Putamen (tissue), 1 donor: ENCODE results near the gene FOXA3.
A peak's percentile ranks its signal among the peaks of the same experiment; 100 is the strongest.
"Not testable (repeated sequence)": the region's sequence is repeated elsewhere in the genome, so short reads cannot be mapped to it uniquely, and the experiment has no call there.

Experiments
- DNase-seq: peaks from one replicate; pipeline ENCODE4 v3.0.0-alpha.2; 2016; ENCODE audit warnings: low spot score

Gene FOXA3

DNA sequence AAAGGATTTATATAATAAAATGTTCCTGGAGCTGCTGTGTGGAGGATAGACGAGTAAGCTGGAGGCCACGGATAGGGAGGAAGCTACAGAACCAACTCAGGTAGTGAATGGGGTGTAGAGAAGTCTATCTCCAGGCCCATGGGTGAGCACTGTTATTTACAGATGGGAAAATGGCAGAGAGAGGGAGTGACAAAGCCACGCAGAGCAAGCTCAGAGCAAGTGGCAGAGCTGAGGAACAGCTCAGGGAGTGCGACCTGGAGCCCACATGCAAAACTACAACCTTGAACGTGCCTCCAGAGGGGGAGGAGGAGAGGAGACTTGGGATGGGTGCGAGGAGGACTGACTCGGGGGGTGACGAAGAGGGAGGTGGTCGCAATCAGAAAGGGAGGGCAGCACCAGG is 35.6 kb upstream of the FOXA3 start:
- no peak for DNase-seq

DNA sequence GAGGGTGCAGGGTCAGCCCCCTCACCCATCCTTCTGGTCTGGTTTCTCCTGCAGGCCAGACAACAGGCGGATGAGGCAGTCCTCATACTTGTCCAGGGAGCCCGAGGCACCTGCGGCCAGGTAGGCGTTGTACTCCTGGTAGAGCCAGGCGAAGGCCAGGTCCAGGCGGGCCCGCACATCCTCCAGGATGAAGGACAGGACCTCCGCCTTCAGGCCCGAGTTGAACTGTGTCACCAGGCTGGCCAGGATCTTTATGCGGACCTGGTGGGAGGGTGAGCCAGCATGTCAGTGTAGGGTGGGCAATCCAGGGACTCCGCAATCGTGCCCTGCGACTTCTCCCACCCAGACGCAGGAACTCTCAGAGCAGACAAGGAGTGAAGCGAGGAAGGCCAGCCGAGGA is 35.2 kb upstream of the FOXA3 start:
- no peak for DNase-seq

DNA sequence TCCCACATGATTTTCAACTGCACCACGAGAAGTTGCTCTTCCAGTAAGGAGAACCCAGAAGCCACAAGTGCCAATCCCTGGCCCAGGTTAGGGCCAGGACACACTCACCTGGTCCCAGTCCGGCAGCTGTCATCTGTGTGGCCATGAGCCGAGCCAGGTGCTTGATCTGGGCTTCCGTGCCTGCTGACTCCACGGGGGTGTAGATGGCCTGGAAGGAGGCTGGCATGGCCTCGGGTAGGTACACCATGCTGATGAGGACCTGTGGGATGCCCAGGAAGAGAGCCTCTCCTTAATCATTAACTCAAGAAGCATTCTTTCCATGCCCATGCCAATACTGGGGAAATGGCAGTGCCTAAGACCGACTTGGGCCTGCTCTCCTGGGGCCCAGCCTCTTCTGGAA is 29.2 kb upstream of the FOXA3 start:
- no peak for DNase-seq

DNA sequence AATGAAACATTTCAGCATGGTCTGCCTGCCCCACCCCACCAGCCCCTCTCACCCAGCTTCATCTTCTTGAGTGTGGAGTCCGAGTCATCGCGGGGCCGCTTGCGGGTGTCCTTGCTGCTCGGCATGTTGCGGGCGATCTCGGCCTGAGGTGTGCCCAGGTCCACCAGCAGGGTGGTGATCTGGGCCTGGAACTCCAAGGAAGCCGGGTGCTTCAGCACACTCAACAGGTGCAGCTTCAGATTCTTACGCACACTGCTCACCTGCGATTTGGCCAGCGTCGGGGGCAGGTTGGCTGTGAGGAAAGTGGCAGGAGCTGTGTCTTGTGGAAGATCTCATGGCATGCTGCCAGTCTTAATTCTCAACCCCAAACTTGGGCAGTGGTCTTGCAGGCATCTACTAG is 21.9 kb upstream of the FOXA3 start:
- no peak for DNase-seq

DNA sequence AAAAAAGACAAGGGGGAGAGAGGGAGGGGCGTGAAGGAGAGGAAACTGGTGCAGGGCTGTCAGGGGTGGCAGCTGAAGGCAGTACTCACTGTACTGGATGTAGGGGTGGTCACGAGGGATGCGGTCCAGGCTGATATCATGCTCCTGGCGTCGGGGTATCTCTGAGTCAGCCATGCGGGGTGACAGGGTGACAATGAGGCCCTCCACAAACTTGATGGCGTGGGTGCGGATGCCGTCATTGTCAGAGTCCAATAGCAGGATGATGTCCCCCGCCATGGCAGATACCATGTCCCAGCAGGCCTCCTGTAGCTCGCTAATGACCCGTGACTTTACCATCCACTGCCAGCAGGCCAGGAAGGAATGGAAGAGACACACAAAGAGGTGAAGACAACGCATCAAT is 16.5 kb upstream of the FOXA3 start:
- no peak for DNase-seq

DNA sequence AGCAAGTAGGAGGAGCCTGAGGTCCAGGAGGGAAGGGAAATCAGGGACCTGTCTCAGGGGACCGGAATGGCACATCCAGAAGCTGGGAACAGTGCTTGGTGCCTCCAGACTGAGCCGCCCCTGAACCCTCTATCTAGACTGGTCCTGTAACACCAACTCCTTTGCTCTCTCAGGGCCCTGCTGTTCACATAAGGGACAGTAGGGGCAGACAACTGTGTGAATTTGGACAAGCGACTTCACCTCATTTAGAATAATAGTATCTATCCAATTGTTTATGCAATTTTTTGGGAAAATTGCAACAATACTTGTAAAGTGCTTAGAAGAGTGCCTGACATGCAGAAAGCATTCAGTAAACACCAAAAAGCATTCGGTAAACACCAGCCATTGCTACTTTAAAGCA is 15.2 kb upstream of the FOXA3 start:
- DNase-seq: no peak

DNA sequence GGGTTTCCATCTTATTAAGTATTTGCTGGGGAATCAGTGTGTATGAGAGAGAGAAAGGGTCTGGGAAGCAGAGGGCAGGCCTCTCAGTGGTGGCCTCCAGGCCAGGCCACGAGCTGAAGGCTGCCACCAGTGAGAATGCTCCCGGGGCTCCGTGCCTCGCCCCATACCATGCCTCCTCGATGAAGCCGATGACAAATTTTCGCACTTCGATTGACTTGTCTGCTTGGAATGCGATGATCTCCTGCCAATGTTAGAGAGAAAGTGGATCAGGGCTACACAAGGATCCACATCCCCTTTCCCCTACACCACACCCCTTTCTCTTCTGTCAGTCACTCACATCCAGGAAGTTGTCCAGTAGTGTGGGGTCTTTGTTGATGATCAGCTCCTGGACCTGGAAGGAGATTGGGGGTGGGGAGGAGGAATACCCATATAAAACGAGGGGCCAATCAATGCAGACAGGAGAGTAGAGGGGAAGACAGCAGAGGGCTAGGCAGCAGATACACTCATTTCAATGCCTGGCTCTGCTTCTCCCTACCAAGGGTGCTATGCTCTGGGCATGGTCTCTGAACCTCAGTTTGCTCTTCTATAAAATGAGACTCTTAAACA is 11.9 kb upstream of the FOXA3 start:
- DNase-seq: no peak

DNA sequence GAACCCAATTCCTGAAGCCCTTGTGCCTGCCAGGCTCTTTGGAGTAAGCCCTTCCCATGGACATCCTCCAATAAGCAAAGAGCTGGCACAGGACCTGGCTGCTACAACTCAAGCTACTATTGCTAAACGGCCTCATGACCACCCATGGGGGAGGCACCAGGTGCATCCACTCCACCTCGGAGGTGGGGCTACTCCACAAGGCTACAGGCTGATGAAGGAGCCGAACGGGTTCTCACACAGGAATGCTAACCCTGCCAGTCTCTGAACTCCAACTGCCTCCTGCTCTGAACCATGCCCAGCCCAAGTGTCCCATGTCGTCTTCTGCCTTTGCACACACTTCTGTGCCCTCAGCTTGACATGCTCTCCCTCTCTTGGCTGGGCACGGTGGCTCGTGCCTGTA is 11.1 kb upstream of the FOXA3 start:
- no peak for DNase-seq

DNA sequence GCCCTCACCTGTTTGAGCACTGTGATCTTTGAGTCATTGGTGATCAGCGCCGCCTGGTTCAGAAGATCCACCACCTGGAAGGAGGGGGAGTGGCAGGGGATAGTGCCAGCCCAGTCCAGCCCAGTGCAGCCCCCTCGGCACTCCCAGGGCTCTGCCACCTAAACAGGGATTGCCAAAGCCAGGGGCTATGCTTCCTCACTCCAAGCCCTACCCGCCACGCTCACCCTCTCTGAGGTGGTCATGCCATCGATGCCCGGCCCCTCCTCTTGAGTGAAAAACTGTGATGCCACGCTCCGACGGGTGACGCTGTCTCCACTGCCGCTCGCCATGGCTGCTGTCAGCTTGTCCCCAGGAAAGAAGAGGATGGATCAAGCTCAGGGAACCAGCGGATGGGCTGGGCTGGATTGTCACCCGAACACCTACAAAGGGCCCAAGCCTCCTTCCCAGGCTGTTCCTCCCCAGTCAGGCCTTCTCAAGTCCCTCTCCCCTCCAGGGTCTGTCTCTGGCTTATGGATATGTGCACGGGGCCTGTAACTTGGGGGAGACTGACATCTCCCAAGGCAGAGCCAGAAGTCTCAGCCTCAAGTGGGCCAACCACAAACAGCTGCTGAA is 9.9 kb upstream of the FOXA3 start:
- DNase-seq: no peak

DNA sequence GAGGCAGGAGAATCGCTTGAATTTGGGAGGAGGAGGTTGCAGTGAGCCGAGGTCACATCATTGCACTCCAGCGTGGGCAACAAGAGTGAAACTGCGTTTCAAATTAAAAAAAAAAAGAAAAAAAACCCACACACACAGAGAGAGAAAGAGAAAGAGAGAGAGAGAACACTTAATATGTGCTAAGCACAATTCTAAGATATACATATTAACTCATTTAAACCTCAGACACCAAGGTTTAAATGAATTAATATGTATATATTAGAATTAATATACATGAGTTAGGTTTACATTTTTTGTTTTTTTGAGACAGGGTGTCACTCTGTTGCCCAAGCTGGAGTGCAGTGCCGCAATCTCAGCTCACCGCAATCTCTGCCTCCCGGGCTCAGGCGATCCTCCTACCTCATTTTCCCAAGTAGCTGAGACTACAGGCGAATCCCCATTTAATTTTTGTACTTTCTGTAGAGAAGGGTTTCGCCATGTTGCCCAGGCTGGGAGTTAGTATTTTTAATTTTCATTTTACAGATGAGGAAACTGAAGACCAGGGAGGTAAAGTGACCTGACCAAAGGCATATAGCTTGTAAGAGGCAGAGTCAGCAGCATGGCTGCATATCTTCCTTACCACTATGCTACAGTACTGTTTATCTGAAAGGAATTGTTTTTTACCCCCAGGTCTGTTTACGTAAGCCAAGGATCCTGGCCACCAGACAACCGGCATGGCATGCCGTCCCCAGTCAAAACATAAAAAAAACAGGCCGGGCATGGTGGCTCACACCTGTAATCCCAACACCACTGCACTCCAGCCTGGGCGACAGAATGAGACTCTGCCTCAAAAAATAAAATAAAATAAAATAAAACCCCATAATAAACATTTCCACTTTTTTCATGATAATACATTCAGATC is 3.5 kb upstream of the FOXA3 start:
- no peak for DNase-seq

DNA sequence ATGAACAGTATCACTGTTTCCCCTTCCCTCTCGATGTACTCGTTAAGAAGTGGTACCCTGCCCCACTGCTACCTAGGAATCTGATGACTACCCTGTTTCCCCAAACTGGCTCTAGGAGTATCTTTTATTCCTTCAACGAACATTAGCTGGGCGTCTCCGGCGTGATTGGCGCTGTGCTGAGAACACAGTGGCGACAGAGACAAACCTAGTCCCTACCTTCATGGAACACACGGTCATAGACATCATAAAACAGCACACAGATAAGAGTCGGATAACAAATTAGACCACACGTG is 1.9 kb upstream of the FOXA3 start:
- no peak for DNase-seq

DNA sequence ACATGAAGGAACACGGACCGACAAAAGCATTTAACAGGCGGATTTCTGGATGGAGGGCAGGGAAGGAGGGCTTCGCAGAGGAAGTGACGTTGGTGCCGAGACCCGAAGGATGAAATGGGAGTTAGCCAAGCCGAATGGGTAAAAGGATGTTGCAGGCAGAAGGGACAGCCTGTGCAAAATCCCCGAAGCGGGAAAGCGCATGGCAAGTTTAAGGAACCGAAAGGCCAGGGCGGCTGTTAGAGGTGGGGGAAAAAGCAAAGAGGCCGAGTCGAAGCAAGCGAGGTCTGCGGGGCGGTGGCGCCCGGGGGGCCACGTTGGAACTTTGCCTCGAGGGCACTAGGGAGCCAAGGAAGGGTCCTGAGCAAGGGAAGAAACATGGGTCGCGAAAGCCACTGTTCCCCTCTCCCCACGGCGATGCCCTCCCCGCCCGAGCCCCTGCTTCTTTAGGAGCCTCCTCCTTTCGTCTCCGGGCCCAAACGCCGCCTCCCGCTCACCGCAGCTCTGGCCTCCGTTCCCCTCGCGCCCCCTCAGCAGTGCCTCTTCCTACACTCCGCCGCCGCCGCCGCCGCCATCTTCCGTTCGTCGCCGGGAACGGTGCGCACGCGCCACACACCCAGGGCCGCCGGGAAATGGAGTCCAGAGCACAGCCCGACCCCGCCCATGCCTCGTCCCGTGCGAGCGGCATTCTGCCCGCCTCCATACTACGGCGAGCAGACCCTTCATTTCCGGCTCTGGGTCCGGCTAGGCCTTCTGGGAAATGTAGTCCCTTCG is 1.4 kb upstream of the FOXA3 start, which contains the start of gene SYMPK:
Gene SYMPK, minus strand, starts transcription at position 584 of the 771 bp plus-strand sequence. CDS start 8,652 bp downstream, outside the sequence.
- peak; percentile 99 for DNase-seq

DNA sequence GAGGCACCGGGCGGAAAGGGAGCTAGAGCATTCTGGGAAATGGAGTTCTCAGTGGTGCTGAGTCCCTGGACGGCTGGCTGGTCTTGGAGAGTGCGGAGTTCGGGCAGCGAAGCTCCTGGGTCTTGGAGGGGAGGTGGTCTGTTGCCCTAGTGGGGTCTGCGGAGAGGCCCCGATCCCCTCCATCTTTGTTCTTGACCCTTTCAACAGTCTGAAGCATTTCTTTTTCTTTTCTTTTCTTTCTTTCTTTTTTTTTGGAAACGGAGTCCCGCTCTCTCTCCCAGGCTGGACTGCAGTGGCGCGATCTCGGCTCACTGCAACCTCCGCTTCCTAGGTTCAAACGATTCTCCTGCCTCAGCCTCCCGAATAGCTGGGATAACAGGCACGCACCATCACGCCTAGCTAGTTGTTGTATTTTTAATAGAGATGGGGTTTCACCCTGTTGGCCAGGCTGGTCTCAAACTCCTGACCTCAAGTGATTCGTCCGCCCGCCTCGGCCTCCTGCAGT is 739 bp upstream of the FOXA3 start:
- DNase-seq: no peak

DNA sequence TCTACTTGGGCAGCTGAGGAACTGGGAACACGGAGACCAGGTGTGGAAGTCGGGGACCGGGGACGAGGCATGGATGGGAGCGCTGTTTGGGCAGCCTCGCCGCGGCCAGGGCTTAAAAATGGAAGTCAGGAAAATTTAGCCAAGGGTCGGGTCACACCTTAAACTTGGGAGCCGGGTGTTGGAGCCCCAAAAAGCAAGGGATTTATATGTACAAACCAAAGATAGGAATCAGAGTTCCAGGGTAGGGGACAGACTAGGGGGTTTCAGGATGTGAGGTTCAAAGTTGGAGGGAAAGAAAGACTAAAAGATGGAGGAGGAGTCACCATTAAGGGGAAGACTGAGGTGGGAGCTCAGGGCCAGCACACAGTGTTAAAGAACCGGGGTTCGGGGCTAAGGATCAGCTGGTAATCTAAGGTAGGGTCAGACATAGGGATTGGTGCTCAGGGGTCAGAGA is 530 bp downstream of the FOXA3 start:
- DNase-seq: no peak

DNA sequence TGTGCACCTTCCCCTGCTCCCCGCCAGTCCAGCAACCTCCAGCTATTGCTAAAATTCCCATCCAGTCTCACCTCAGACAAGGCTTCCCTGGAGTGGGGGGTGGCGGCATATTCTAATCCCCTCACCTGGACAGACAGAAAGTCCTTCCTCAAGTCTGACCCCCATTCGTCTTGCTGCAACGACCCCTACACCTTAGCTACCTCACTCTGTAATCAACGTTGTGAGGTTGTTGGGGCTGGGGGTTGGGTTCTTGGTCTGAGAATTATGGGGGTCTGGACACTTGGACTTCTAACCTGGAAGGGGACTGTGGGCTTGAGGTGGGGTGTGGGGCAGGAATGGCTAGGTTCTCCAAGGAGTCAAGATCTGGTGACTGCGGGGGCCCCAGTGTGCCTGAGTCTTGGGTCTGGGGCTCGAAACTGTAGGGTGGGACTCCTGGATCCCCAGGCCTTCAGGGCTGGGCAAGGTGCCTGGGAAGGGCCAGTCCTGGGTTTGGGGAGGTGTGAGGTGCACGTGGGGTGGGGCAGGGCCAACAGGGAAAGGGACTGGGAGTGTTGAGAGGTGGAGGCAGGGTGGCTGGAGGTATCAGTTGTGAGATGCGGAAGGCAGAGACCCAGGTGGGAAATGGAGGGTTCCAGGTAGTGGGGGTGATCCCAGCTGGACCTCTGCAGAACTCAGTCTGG is 1.3 kb downstream of the FOXA3 start:
- DNase-seq: no peak

DNA sequence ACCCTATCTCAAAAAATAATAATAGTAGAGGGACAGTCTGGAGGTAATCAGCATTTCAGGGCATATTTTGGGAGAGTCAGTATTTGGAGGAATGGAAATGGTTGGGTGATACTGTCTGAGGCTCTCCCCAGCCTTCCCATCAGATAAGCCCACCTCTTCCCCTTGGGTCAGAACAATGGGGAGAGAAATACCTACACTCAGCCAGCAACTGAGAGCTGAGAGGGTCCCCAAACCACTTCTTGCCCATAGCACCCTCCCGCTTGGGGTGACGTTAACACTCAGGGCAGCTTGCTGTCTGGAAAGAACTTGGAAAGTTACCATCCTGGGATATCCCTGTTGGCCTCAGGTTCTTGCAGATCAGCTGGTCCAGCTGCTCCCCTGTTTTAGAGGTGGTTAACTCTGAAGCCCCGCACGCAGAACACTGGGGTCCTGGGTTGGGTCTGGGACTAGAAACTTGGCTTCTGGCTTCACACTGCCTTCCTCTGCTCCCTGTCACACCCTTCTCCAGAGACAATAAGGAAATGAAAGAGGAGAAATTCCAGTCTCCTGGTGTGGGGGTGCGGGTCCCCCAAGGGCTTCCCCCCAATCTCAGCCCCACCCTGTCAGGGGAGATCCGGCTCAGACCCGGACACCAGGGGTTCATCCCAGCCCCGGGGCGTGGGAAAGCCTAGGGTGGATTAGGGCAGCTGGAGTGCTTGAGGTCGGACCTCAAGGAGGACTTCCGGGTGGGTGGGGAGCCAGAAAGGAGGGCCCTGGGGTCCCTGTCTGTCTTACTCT is 2.5 kb downstream of the FOXA3 start:
- no peak for DNase-seq

DNA sequence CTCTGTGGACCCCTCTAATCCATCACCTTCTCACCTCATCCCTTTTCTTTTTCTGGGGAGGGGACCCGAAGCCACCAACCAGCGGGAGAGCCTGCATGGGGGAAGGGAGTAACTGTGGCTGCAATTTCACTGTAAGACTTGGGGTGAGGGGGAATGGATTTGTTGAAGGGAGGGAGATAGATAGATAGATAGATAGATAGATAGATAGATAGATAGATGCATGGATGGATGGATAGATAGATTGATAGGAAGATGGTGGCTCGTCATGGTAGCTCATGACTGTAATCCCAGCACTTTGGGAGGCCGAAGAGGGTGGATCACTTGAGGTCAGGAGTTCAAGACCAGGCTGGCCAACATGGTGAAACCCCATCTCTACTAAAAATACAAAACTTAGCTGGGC is 3.1 kb downstream of the FOXA3 start:
- DNase-seq: not testable (repeated sequence)

DNA sequence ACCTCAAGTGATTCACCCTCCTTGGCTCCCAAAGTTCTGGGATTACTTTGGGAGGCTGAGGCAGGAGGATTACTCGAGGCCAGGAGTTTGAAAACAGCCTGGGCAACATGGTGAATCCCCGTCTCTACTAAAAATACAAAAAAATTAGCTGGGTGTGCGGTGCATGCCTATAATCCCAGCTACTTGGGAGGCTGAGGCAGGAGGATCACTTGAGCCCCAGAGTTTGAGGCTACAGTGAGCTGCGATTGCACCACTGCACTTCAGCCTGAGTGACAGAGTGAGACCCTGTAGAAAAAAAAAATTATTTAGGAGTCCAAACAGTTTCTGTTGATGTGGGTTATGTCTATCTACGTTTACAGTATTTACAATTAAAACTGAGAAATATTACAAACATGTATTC is 6.7 kb downstream of the FOXA3 start:
- no peak for DNase-seq

DNA sequence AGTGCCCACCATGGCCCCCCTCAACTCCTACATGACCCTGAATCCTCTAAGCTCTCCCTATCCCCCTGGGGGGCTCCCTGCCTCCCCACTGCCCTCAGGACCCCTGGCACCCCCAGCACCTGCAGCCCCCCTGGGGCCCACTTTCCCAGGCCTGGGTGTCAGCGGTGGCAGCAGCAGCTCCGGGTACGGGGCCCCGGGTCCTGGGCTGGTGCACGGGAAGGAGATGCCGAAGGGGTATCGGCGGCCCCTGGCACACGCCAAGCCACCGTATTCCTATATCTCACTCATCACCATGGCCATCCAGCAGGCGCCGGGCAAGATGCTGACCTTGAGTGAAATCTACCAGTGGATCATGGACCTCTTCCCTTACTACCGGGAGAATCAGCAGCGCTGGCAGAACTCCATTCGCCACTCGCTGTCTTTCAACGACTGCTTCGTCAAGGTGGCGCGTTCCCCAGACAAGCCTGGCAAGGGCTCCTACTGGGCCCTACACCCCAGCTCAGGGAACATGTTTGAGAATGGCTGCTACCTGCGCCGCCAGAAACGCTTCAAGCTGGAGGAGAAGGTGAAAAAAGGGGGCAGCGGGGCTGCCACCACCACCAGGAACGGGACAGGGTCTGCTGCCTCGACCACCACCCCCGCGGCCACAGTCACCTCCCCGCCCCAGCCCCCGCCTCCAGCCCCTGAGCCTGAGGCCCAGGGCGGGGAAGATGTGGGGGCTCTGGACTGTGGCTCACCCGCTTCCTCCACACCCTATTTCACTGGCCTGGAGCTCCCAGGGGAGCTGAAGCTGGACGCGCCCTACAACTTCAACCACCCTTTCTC is 8.2 kb downstream of the FOXA3 start:
- DNase-seq: no peak

DNA sequence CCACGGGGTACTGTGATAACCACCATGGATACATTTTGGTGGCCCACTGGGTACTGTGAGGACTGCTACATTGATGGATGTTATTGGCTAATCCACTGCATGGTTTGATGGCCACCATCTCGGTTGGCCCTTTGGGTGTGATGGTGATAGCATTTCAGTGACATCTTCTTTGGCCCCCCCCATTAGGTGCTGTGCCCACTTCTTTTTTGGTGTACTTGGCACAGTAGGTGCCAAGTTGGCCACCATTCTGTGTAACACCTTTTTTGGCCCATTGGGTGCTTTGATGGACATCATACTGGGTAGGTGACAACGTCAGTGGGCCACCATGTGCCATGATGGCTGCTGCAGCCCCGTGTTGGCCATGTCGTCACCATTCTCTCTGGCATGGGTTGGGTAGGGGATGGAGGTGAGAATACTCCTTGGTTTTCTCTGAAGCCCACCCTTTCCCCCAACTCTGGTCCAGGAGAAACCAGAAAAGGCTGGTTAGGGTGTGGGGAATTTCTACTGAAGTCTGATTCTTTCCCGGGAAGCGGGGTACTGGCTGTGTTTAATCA is 9.2 kb downstream of the FOXA3 start:
- DNase-seq: no peak
